ENCODE data around the gene UBN2. TPM values are rescaled to one million over a fixed set of nuclear protein-coding genes. Genes with fewer than 3 reads are reported as not detected.

The UBN2 gene
- total and polyA plus RNA-seq, 2 of the 13 experiments (the other 11 are each of a cell fraction or from before 2014, with no cell fraction given), result 5.6 to 5.7 TPM

DNA sequence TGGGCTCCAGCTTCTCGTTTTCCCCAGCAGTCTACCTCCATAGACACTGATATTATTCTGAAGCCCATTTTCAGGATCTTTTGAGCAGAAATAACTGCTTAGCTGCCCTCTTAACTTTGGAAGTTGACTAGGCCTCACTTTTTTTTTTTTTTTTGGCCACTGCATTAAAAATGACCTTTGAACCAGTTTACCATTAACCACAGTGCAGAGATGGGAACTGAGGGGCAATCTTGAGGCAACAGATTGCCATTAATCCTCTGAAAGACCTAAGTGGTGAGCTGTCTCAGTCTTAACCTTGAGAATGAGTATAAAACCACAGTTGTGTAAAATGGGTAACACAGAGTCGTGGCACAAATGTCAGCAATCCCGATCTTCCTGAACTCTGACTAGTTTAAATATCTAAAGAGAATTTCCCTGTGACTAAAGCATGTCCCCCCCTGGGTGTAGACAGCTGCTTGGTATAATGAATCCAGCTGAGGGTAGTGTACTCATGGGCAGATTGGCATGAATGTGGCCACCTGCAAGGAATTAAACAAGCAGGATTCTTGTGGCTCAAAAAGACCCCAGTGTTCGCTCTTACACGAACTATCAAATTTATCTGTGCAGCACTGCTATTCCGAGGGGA, 64.0 kb downstream of the UBN2 start (continued):
- TF ChIP-seq, protein P1, sequence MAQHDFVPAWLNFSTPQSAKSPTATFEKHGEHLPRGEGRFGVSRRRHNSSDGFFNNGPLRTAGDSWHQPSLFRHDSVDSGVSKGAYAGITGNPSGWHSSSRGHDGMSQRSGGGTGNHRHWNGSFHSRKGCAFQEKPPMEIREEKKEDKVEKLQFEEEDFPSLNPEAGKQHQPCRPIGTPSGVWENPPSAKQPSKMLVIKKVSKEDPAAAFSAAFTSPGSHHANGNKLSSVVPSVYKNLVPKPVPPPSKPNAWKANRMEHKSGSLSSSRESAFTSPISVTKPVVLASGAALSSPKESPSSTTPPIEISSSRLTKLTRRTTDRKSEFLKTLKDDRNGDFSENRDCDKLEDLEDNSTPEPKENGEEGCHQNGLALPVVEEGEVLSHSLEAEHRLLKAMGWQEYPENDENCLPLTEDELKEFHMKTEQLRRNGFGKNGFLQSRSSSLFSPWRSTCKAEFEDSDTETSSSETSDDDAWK (CRISPR knock-in tag; IDR thresholded peaks at IDR 0.05), result no peak
- TF ChIP-seq ZNF205 (CRISPR knock-in tag; IDR thresholded peaks at IDR 0.05) (no peak), CCDC6 (CRISPR knock-in tag; IDR thresholded peaks at IDR 0.05) (no peak), CBX2 (IDR thresholded peaks at IDR 0.05; ENCODE audit: low read depth, low read length) (no peak), CBX2 (CRISPR knock-in tag; IDR thresholded peaks at IDR 0.05; ENCODE audit: low read depth) (no peak), ZBTB21 (CRISPR knock-in tag; IDR thresholded peaks at IDR 0.05) (no peak), MYC (CRISPR knock-in tag; IDR thresholded peaks at IDR 0.05; ENCODE audit: borderline replicate concordance) (no peak), TCF12 (IDR thresholded peaks at IDR 0.05) (no peak), TCF12 (CRISPR knock-in tag; IDR thresholded peaks at IDR 0.05) (no peak), SP2 (CRISPR knock-in tag; IDR thresholded peaks at IDR 0.05) (no peak), ZNF746 (CRISPR knock-in tag; IDR thresholded peaks at IDR 0.05) (no peak), SOX6 (IDR thresholded peaks at IDR 0.05) (no peak), SOX6 (CRISPR knock-in tag; IDR thresholded peaks at IDR 0.05) (0 out of 2 replicates have a peak, but pooled peaks have one; percentile 21), ZNF354B (CRISPR knock-in tag; IDR thresholded peaks at IDR 0.05) (no peak), KAT7 (CRISPR knock-in tag; IDR thresholded peaks at IDR 0.05; ENCODE audit: borderline replicate concordance) (no peak), ZNF589 (CRISPR knock-in tag; conservative IDR thresholded peaks at IDR 0.05) (no peak), RCOR2 (CRISPR knock-in tag; IDR thresholded peaks at IDR 0.05) (no peak), ZFP36L1 (CRISPR knock-in tag; IDR thresholded peaks at IDR 0.05) (no peak), SKI (IDR thresholded peaks at IDR 0.05; ENCODE audit: partially characterized antibody) (no peak), IRX3 (CRISPR knock-in tag; IDR thresholded peaks at IDR 0.05; ENCODE audit: borderline replicate concordance, low read depth) (no peak), POGK (CRISPR knock-in tag; conservative IDR thresholded peaks at IDR 0.05) (no peak), SMARCE1 (IDR thresholded peaks at IDR 0.05; ENCODE audit: borderline replicate concordance) (no peak), GPN1 (CRISPR knock-in tag; IDR thresholded peaks at IDR 0.05; ENCODE audit: borderline replicate concordance) (no peak), ZNF430 (CRISPR knock-in tag; IDR thresholded peaks at IDR 0.05) (no peak), ZNF891 (CRISPR knock-in tag; IDR thresholded peaks at IDR 0.05) (no peak), ZNF749 (CRISPR knock-in tag; IDR thresholded peaks at IDR 0.05; ENCODE audit: borderline replicate concordance) (no peak)
- TF ChIP-seq, protein P2, sequence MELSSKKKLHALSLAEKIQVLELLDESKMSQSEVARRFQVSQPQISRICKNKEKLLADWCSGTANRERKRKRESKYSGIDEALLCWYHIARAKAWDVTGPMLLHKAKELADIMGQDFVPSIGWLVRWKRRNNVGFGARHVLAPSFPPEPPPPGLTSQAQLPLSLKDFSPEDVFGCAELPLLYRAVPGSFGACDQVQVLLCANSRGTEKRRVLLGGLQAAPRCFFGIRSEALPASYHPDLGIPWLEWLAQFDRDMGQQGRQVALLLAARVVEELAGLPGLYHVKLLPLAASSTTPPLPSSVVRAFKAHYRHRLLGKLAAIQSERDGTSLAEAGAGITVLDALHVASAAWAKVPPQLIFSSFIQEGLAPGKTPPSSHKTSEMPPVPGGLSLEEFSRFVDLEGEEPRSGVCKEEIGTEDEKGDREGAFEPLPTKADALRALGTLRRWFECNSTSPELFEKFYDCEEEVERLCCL (CRISPR knock-in tag; IDR thresholded peaks at IDR 0.05; ENCODE audit: borderline replicate concordance), result no peak
- TF ChIP-seq, protein P3, sequence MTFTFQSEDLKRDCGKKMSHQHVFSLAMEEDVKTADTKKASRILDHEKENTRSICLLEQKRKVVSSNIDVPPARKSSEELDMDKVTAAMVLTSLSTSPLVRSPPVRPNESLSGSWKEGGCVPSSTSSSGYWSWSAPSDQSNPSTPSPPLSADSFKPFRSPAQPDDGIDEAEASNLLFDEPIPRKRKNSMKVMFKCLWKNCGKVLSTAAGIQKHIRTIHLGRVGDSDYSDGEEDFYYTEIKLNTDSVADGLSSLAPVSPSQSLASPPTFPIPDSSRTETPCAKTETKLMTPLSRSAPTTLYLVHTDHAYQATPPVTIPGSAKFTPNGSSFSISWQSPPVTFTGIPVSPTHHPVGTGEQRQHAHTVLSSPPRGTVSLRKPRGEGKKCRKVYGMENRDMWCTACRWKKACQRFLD (CRISPR knock-in tag; IDR thresholded peaks at IDR 0.05; ENCODE audit: borderline replicate concordance), result no peak
